ENCODE results near the gene RHBDF1. TPM values are rescaled to one million over a fixed set of nuclear protein-coding genes. Genes with fewer than 3 reads are reported as not detected.

Gene RHBDF1
- total RNA-seq, 3 donors from 2014 or later = 27.2 to 39.2 (median 36.9) TPM

- H3K4me1 ChIP-seq (ENCODE audit: low read depth) = peaks cover 4% of the 10 kb centered on the region
- intact Hi-C loops (cut with DNase I, micrococcal nuclease) = no loop called here
- ATAC-seq = no peak
- no peak overlapping the region for H3K4me3 ChIP-seq
- H3K36me3 ChIP-seq (ENCODE audit: low read depth) = no peaks in the 10 kb centered on the region
- TF ChIP-seq CTCF (IDR thresholded peaks at IDR 0.05) = no peak
- DNase-seq = no peak
- H3K9me3 ChIP-seq = no peaks in the 10 kb centered on the region
These were observed 9.5 kb downstream of the RHBDF1 start for GRCh38 chr16:62968-63391.

- Histone ChIP-seq H3K9me3 (no peaks in the 10 kb centered on the region), H3K4me3 (no peak overlapping the region), H3K36me3 (ENCODE audit: low read depth) (no peaks in the 10 kb centered on the region), H3K4me1 (ENCODE audit: low read depth) (peaks cover 4% of the 10 kb centered on the region)
- no peak for TF ChIP-seq CTCF (IDR thresholded peaks at IDR 0.05)
- intact Hi-C loops (cut with DNase I, micrococcal nuclease) = no loop called here
- DNase-seq (no peak), ATAC-seq (no peak)
These were observed 10.0 kb downstream of the RHBDF1 start for GRCh38 chr16:62283-62967.

- Histone ChIP-seq H3K9me3 (no peaks in the 10 kb centered on the region), H3K4me3 (no peak overlapping the region), H3K4me1 (ENCODE audit: low read depth) (peaks cover 4% of the 10 kb centered on the region), H3K36me3 (ENCODE audit: low read depth) (no peaks in the 10 kb centered on the region)
- no peak for DNase-seq
- no peak for ATAC-seq
- intact Hi-C loops (cut with DNase I, micrococcal nuclease) = no loop called here
- no peak for TF ChIP-seq CTCF (IDR thresholded peaks at IDR 0.05)
These were observed 10.6 kb downstream of the RHBDF1 start for GRCh38 chr16:61879-62281.

- Histone ChIP-seq H3K9me3 (no peaks in the 10 kb centered on the region), H3K36me3 (ENCODE audit: low read depth) (no peaks in the 10 kb centered on the region), H3K4me3 (no peak overlapping the region), H3K4me1 (ENCODE audit: low read depth) (peaks cover 4% of the 10 kb centered on the region)
- ATAC-seq = no peak
- DNase-seq = no peak
- TF ChIP-seq CTCF (IDR thresholded peaks at IDR 0.05) = no peak
- intact Hi-C loops (cut with DNase I, micrococcal nuclease) = no loop called here
These were observed 11.2 kb downstream of the RHBDF1 start for GRCh38 chr16:60929-61878.

- no peak for ATAC-seq
These were observed 12.3 kb downstream of the RHBDF1 start for GRCh38 chr16:60166-60565.

More at GRCh38 chr16:60166-60565, 12.3 kb downstream of the RHBDF1 start:
- Histone ChIP-seq H3K9me3 (no peaks in the 10 kb centered on the region), H3K36me3 (ENCODE audit: low read depth) (no peaks in the 10 kb centered on the region), H3K4me1 (ENCODE audit: low read depth) (no peaks in the 10 kb centered on the region), H3K4me3 (no peak overlapping the region)
- no peak for DNase-seq
- intact Hi-C loops (cut with DNase I, micrococcal nuclease) = no loop called here
- TF ChIP-seq CTCF (IDR thresholded peaks at IDR 0.05) = no peak
